GM19351 (cell line): Measurements from ENCODE around the gene MFSD8.
A peak's percentile ranks its signal among the peaks of the same experiment; 100 is the strongest.
"Not testable (repeated sequence)": the region's sequence is repeated elsewhere in the genome, so short reads cannot be mapped to it uniquely, and the experiment has no call there.

Experiments used
- ATAC-seq: cut with Tn5 transposase; IDR thresholded peaks from one replicate; pipeline ENCODE4 v1.9.1; 2021; ENCODE audit warnings: mild to moderate bottlenecking, moderate library complexity; ENCODE audit not compliant: unreplicated experiment

Gene MFSD8

DNA sequence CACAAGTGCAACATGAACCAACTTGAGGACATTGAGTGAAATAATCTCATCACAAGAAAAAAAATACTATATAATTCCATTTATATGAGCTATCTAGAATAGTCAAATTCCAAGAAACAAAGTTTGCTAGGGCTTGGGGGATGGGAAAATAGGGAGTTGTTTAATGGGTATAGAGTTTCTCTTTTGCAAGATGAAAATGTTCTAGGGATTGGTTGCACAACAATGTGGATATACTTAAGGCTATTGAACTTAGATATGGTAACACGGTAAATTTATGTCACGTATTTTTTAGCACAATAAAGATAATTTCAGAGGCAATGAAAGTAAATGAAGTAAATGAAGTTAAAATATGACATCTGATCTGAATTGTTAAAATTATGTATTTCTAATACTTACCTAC is 7.9 kb downstream of the MFSD8 start:
- ATAC-seq, result no peak

DNA sequence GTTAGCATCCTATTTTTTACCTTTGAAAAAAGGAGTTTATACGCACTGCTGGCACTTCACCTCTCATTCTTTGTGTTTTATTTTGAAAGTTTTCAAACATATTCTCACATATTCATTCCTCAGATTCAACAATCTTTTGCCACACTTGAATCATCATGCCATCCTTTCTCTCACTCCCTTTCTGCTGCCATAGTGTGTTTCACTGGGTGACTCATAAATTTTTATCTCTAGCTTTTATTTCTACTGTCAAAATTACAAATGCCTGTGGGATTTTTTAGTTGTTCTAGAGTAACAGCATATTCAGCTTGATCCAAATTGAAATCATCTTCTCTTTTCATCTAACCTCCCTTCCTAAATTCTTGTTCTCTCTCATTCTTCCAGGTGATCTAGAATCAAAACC is 28.0 kb downstream of the MFSD8 start:
- ATAC-seq, result no peak

- ATAC-seq, result not testable (repeated sequence)
These were observed 33.1 kb downstream of the MFSD8 start for GRCh38 chr4:127931836-127932235.

DNA sequence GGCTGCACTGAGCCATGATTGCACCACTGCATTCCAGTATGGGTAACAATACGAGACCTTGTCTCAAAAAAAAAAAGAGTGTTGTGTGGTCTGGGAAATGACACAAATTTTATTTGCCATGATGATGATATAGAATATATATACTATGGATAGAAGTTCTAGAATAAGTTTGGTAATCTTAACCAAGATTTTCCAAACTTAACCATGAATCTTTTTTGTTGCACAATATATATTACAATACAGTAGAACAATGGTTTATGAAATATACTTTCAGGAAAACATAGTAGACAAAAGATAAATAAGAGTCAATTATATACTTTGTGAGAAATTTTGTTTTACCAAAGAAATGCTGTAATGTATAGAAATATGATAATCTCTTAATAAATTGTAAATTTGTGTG is 34.8 kb downstream of the MFSD8 start:
- ATAC-seq, result no peak

GRCh38 chr4:127925720-127926119 is 39.3 kb downstream of the MFSD8 start:
- ATAC-seq, result not testable (repeated sequence)

GRCh38 chr4:127922226-127922625 is 42.7 kb downstream of the MFSD8 start:
- no peak for ATAC-seq

DNA sequence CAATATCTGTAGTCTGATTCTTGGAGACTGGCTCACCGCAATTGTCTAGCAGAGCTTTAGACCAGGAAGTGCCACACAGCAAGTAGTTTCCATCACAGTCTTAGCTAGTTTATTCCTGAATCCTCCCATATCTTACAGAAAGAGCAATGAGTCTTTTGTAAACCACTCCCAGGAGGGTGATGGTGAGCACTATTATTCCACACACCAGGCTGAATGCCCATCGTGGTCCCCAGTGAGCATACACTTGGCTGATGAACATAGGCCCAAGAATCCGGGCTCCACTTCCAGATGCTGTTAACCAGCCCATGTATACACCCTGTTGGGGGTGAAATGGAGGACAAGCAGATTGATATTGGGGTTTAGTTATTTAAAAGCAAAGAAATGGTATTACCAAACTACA is 44.5 kb downstream of the MFSD8 start:
- ATAC-seq, result no peak

- ATAC-seq, result no peak
These were observed 47.8 kb downstream of the MFSD8 start for GRCh38 chr4:127917151-127917550.

DNA sequence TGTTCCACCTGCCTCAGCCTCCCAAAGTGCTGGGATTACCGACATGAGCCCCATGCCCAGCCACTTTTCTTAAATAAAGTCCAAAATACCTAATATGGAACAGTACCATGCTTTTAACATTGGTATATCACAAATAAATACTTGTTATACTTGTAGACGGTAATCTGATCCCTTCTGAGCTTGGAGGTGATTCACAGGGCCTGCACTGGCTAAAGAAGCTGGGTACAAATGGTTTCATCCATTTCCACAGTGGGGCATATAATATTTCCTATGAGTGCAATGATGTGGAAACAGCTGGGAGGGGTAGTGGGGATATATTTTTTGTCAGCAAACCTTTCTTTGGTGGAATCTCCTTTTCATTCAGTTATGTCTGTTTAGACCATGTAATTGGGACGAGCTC is 48.5 kb downstream of the MFSD8 start:
- no peak for ATAC-seq

- no peak for ATAC-seq
These were observed 59.9 kb downstream of the MFSD8 start for GRCh38 chr4:127905029-127905428.

- ATAC-seq, result not testable (repeated sequence)
These were observed 65.3 kb downstream of the MFSD8 start for GRCh38 chr4:127899682-127900081.

DNA sequence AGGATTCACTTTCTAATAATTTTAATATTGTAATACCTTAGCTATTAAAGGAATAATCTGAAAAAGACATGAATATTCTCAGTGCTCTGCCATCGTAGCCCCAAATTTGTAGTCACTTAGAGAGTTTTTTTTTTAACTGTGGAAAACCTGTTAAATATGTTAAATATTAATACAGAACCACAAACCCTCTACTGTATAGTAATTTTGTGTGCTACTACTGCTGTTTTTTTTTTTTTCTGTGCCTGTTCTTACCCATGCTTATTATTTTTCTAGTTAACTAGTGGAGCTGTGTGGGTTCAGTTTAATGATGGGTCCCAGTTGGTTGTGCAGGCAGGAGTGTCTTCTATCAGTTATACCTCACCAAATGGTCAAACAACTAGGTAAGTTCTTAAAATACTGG is 68.4 kb downstream of the MFSD8 start:
- ATAC-seq, result no peak

- ATAC-seq, result no peak
These were observed 68.9 kb downstream of the MFSD8 start for GRCh38 chr4:127896069-127896468.

GRCh38 chr4:127889903-127890302 is 75.1 kb downstream of the MFSD8 start:
- peak; percentile 50 for ATAC-seq

GRCh38 chr4:127888559-127888958 is 76.4 kb downstream of the MFSD8 start:
- no peak for ATAC-seq

GRCh38 chr4:127881563-127881864 is 83.5 kb downstream of the MFSD8 start:
- ATAC-seq, result peak; percentile 37

GRCh38 chr4:127880763-127881562 is 84.0 kb downstream of the MFSD8 start, which contains the start of gene PLK4:
TSS of gene PLK4 (plus strand) at chr4:127880893. CDS start at chr4:127881135, 242 bp downstream.
- ATAC-seq, result peak; percentile 86

DNA sequence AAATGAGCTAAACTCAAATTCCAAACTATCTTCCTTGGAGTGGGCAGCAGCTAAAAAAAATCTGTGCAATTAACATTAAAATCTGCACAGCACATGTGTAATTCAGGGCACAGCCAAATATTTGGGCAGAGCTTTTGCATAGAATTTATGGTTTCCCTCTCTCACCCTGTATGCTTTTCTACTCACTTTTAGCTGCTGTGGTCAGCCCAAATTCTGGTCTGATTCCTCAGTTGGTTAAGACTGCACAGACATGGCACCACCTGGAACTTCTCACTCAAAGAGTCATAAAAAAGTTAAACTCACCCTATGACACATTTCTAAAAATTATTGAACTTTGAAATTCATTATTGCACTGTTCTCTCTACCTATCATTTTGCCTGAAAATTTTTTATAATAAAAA is 89.2 kb downstream of the MFSD8 start:
- no peak for ATAC-seq

- no peak for ATAC-seq
These were observed 94.3 kb downstream of the MFSD8 start for GRCh38 chr4:127870688-127871087.

GRCh38 chr4:127870281-127870680 is 94.7 kb downstream of the MFSD8 start:
- no peak for ATAC-seq

DNA sequence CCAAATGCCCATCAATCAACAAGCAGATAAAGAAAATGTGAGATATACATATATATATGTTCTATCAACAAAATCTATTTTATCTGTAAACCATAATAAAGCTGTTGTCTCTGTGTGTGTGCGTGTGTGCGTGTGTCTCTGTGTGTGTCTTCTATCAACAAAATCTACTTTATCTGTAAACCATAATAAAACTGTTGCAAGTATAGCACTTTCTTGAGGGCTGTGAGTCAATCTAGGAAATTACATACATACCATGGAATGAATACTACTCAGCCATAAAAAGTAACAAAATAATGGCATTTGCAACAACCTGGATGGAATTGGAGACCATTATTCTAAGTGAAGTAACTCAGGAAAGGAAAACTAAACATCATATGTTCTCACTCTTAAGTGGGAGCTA is 96.8 kb downstream of the MFSD8 start:
- ATAC-seq, result no peak
